Measurements from ENCODE around the gene SASH1. TPM values are rescaled to one million over a fixed set of nuclear protein-coding genes. Genes with fewer than 3 reads are reported as not detected.

Gene SASH1
- total RNA-seq, 1 donor from 2014 or later, result 75.7 TPM

DNA sequence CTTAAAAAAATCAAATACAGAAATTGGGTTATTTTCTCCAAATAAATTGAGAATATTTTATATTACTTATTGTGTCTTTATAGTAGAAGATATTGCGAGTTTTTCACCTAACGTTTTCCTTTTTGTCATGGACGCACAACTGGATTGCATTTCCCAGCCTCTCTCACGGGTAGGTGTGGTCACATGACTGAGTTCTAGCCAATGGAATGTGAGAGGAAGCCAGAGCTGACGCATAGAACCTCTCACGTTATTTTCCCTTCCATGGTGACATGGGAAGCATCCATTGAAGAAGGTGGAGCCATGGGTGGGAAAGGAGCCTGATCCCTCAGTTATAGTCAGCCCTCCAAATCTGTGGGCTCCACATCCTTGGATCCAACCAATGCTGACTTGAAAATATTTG is 248.2 kb downstream of the SASH1 start:
- H3K27ac Mint-ChIP-seq (ENCODE audit: unreplicated experiment), result no peak overlapping the region
- TF ChIP-seq, protein P1, sequence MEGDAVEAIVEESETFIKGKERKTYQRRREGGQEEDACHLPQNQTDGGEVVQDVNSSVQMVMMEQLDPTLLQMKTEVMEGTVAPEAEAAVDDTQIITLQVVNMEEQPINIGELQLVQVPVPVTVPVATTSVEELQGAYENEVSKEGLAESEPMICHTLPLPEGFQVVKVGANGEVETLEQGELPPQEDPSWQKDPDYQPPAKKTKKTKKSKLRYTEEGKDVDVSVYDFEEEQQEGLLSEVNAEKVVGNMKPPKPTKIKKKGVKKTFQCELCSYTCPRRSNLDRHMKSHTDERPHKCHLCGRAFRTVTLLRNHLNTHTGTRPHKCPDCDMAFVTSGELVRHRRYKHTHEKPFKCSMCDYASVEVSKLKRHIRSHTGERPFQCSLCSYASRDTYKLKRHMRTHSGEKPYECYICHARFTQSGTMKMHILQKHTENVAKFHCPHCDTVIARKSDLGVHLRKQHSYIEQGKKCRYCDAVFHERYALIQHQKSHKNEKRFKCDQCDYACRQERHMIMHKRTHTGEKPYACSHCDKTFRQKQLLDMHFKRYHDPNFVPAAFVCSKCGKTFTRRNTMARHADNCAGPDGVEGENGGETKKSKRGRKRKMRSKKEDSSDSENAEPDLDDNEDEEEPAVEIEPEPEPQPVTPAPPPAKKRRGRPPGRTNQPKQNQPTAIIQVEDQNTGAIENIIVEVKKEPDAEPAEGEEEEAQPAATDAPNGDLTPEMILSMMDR (IDR thresholded peaks at IDR 0.05), result no peak
- no peak overlapping the region for H3K4me3 Mint-ChIP-seq (ENCODE audit: unreplicated experiment)
- no peaks in the 10 kb centered on the region for H3K36me3 Mint-ChIP-seq (ENCODE audit: unreplicated experiment)
- H3K27me3 Mint-ChIP-seq (ENCODE audit: unreplicated experiment), result no peaks in the 10 kb centered on the region
- H3K9me3 Mint-ChIP-seq (ENCODE audit: unreplicated experiment), result peaks cover 23% of the 10 kb centered on the region
- H3K4me1 Mint-ChIP-seq (ENCODE audit: unreplicated experiment), result peaks cover 16% of the 10 kb centered on the region
- no peak for DNase-seq (ENCODE audit: extremely low spot score, unreplicated experiment)

DNA sequence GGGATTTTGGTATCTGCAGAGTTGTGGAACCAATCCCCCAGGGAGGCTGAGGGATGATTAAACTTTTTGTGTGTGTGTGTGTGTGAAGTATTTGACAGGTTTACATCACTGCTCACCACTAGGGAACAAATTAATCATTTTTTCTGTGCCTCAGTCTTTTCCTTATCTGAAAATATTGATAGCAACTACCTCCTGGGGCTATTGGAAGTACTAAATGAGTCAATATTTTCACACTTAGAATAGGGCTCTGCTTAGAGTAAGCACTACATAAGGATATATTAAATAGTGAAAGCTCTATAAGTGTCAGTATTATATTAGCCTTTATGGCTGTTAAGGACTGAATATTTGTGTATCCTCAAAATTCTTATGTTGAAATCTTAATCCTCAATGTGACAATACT is 249.0 kb downstream of the SASH1 start:
- H3K9me3 Mint-ChIP-seq (ENCODE audit: unreplicated experiment), result peaks cover 15% of the 10 kb centered on the region
- no peak overlapping the region for H3K27ac Mint-ChIP-seq (ENCODE audit: unreplicated experiment)
- peaks cover 16% of the 10 kb centered on the region for H3K4me1 Mint-ChIP-seq (ENCODE audit: unreplicated experiment)
- TF ChIP-seq, protein P1 (IDR thresholded peaks at IDR 0.05), result no peak
- H3K36me3 Mint-ChIP-seq (ENCODE audit: unreplicated experiment), result no peaks in the 10 kb centered on the region
- no peaks in the 10 kb centered on the region for H3K27me3 Mint-ChIP-seq (ENCODE audit: unreplicated experiment)
- H3K4me3 Mint-ChIP-seq (ENCODE audit: unreplicated experiment), result no peak overlapping the region
- no peak for DNase-seq (ENCODE audit: extremely low spot score, unreplicated experiment)

DNA sequence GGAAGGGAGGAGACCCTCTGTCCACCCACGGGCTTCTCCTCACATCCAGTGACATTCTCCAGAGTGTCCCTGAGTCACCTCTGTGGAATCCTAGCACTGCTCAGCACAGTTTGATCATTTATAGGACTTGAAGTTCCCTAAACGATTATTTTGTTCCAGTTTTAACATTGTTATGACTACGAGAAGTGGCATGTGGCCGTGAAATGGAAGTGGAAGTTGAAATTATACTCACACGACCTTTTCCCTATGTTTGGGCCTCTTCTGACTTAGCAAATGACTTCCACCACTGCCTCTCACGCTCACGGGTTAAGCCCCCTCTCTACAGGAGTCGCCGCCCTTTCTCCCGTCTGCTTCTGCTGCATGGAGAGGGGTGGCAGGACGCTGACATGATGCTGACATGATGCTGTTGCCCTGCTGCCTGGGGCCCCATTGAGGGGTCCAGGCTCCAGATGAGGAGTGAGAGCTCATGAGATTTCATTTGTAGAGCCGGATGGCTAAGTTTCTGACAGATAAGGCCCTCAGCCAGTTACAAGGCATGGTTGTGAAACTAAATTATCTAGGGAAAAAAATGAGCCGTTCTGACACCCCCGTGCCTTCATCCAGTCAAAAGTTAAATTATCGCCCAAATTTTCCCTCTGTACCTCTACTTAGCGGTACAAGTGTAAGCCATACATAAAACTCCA is 250.6 kb downstream of the SASH1 start:
- TF ChIP-seq, protein P1 (IDR thresholded peaks at IDR 0.05), result no peak
- Mint-ChIP-seq H3K27ac (ENCODE audit: unreplicated experiment) (peak overlapping the region; percentile 82), H3K4me3 (ENCODE audit: unreplicated experiment) (no peak overlapping the region), H3K4me1 (ENCODE audit: unreplicated experiment) (peaks cover 16% of the 10 kb centered on the region), H3K36me3 (ENCODE audit: unreplicated experiment) (no peaks in the 10 kb centered on the region), H3K27me3 (ENCODE audit: unreplicated experiment) (no peaks in the 10 kb centered on the region), H3K9me3 (ENCODE audit: unreplicated experiment) (peaks cover 9% of the 10 kb centered on the region)
- no peak for DNase-seq (ENCODE audit: extremely low spot score, unreplicated experiment)

DNA sequence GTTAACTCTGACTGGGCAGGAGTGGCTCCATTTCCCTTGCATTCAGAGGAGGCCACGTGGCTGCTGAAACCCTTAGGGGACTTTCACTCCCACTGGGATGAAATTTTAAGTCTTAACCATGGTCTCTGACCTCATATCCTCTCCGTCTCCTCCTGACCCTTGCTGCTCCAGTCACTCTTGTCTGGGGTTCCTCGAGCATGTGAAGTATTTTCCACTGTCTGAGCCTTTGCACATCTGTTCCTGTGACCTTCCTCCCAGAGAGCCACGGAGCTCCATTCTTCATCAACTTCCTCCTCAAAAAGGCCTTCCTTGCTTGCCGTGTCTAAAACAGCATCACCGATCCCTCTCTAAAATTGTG is 251.2 kb downstream of the SASH1 start:
- peak overlapping the region; percentile 32 for H3K27ac Mint-ChIP-seq (ENCODE audit: unreplicated experiment)
- no peak overlapping the region for H3K4me3 Mint-ChIP-seq (ENCODE audit: unreplicated experiment)

DNA sequence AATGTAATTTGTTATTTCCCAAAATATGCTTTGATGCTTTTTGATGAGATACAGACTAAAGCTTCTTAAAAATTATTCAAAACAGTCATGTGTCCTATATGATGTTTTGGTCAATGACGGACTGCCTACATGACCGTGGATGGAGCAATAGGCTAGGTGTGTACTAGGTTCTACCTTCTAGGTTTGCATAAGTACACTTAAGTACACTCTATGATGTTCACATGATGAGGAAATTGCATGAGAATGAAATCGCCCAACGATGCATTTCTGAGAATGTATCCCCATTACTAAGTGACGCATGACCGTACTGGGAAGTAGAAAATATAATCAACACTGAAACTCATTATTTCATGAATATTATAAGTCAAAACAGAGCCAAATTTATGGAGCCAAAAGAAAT is 252.9 kb downstream of the SASH1 start:
- H3K4me1 Mint-ChIP-seq (ENCODE audit: unreplicated experiment), result peaks cover 16% of the 10 kb centered on the region
- no peak overlapping the region for H3K27ac Mint-ChIP-seq (ENCODE audit: unreplicated experiment)
- no peaks in the 10 kb centered on the region for H3K27me3 Mint-ChIP-seq (ENCODE audit: unreplicated experiment)
- H3K36me3 Mint-ChIP-seq (ENCODE audit: unreplicated experiment), result no peaks in the 10 kb centered on the region
- no peaks in the 10 kb centered on the region for H3K9me3 Mint-ChIP-seq (ENCODE audit: unreplicated experiment)
- no peak for DNase-seq (ENCODE audit: extremely low spot score, unreplicated experiment)
- H3K4me3 Mint-ChIP-seq (ENCODE audit: unreplicated experiment), result no peak overlapping the region
- TF ChIP-seq, protein P1 (IDR thresholded peaks at IDR 0.05), result no peak

More for the DNA sequence above, 251.2 kb downstream of the SASH1 start:
- Mint-ChIP-seq H3K27me3 (ENCODE audit: unreplicated experiment) (no peaks in the 10 kb centered on the region), H3K36me3 (ENCODE audit: unreplicated experiment) (no peaks in the 10 kb centered on the region), H3K4me1 (ENCODE audit: unreplicated experiment) (peaks cover 16% of the 10 kb centered on the region), H3K9me3 (ENCODE audit: unreplicated experiment) (peaks cover 8% of the 10 kb centered on the region)
- DNase-seq (ENCODE audit: extremely low spot score, unreplicated experiment), result no peak
- TF ChIP-seq, protein P1 (IDR thresholded peaks at IDR 0.05), result no peak

Measured in osteocyte (in vitro differentiated cells).